Neutrophil (primary cell): Measurements from ENCODE around the gene POPDC3.

Source experiments
- H3K27ac ChIP-seq: fragments of 200-600 bp; sonication (generic); 2 replicates; pipeline ENCODE4 v1.5.1; 2016; ENCODE audit warnings: mild to moderate bottlenecking, moderate library complexity
- H3K27me3 ChIP-seq: fragments of 200-600 bp; sonication (generic); 2 replicates; pipeline ENCODE4 v1.6.0; 2016; ENCODE audit warnings: mild to moderate bottlenecking
- H3K36me3 ChIP-seq: fragments of 200-600 bp; sonication (generic); 2 replicates; pipeline ENCODE4 v1.5.1; 2017
- H3K4me1 ChIP-seq, 2 experiments: fragments of 200-600 bp in 1 of 2; sonication (generic) in 1 of 2; 1 replicate in 1 of 2; 2 replicates in 1 of 2; pipeline versions ENCODE4 v1.5.1 to v1.6.1; 2013 to 2016; ENCODE audit warnings: low read depth in 1 of 2, low read length in 1 of 2, mild to moderate bottlenecking in 1 of 2, moderate library complexity in 1 of 2; ENCODE audit not compliant: control insufficient read depth in 1 of 2, insufficient read depth in 1 of 2
- H3K4me3 ChIP-seq, 2 experiments: fragments of 200-600 bp in 1 of 2; sonication (generic) in 1 of 2; 1 replicate in 1 of 2; 2 replicates in 1 of 2; pipeline ENCODE4 v1.5.1; 2013 to 2016; ENCODE audit warnings: low read depth in 1 of 2, low read length in 1 of 2, mild to moderate bottlenecking in 1 of 2, moderate library complexity in 1 of 2
- H3K9me3 ChIP-seq: fragments of 200-600 bp; sonication (generic); 2 replicates; pipeline ENCODE4 v1.5.1; 2016
- CTCF ChIP-seq: fragments of 200-600 bp; sonication (generic); IDR thresholded peaks from 2 replicates; pipeline ENCODE4 v1.5.1; 2016; ENCODE audit warnings: antibody characterized with exemption

Gene POPDC3

GRCh38 chr6:105204331-105204730 lies 24.5 kb upstream of the POPDC3 start:
- no peak for TF ChIP-seq CTCF
- Histone ChIP-seq H3K36me3 (no peaks in the 10 kb centered on the region), H3K4me1 (no peaks in the 10 kb centered on the region), H3K27me3 (no peaks in the 10 kb centered on the region), H3K9me3 (no peaks in the 10 kb centered on the region), H3K27ac (no peak overlapping the region), H3K4me3 (no peak overlapping the region)

- H3K36me3 ChIP-seq: no peaks in the 10 kb centered on the region
- H3K9me3 ChIP-seq: no peaks in the 10 kb centered on the region
- H3K27me3 ChIP-seq: no peaks in the 10 kb centered on the region
- no peak overlapping the region for H3K4me3 ChIP-seq
- H3K27ac ChIP-seq: no peak overlapping the region
- no peak for TF ChIP-seq CTCF
- H3K4me1 ChIP-seq: no peaks in the 10 kb centered on the region
These were observed 22.7 kb upstream of the POPDC3 start for GRCh38 chr6:105202486-105202885.

- no peak for TF ChIP-seq CTCF
- no peak overlapping the region for H3K4me3 ChIP-seq
- no peaks in the 10 kb centered on the region for H3K27me3 ChIP-seq
- no peaks in the 10 kb centered on the region for H3K4me1 ChIP-seq
- H3K27ac ChIP-seq: no peak overlapping the region
- no peaks in the 10 kb centered on the region for H3K36me3 ChIP-seq
- H3K9me3 ChIP-seq: no peaks in the 10 kb centered on the region
These were observed 20.4 kb upstream of the POPDC3 start for GRCh38 chr6:105200133-105200730.

- no peak for TF ChIP-seq CTCF
- no peak overlapping the region for H3K4me3 ChIP-seq
- no peak overlapping the region for H3K27ac ChIP-seq
- no peaks in the 10 kb centered on the region for H3K9me3 ChIP-seq
- H3K4me1 ChIP-seq: no peaks in the 10 kb centered on the region
- H3K36me3 ChIP-seq: no peaks in the 10 kb centered on the region
- H3K27me3 ChIP-seq: no peaks in the 10 kb centered on the region
These were observed 19.9 kb upstream of the POPDC3 start for GRCh38 chr6:105199711-105200110.

- no peaks in the 10 kb centered on the region for H3K4me1 ChIP-seq
- no peaks in the 10 kb centered on the region for H3K36me3 ChIP-seq
- no peak overlapping the region for H3K27ac ChIP-seq
These were observed 16.3 kb upstream of the POPDC3 start for GRCh38 chr6:105196076-105196475.

More at GRCh38 chr6:105196076-105196475, 16.3 kb upstream of the POPDC3 start:
- H3K9me3 ChIP-seq: no peaks in the 10 kb centered on the region
- no peak overlapping the region for H3K4me3 ChIP-seq
- TF ChIP-seq CTCF: no peak
- peaks cover 9% of the 10 kb centered on the region for H3K27me3 ChIP-seq
